ENCODE data around the gene AMOT. TPM values are rescaled to one million over a fixed set of nuclear protein-coding genes. Genes with fewer than 3 reads are reported as not detected.

Gene AMOT
- total and polyA plus RNA-seq, 2 donors (not counting 1 experiment from before 2014, with no cell fraction given) = 0.91 to 5.2 TPM

GRCh38 chrX:112738347-112739033, 102.1 kb downstream of the AMOT start:
- TF ChIP-seq EZH2 (IDR thresholded peaks at IDR 0.05; ENCODE audit: borderline replicate concordance, insufficient read depth, low read depth, low read length, poor library complexity, severe bottlenecking) = no peak
- no peak for TF ChIP-seq CTCF (IDR thresholded peaks at IDR 0.05)
- Histone ChIP-seq H3K27me3 (replicated peaks in 1 of 4; ENCODE audit: control extremely low read depth in 1 of 4, control insufficient read depth in 3 of 4, insufficient read depth in 4 of 4, low read length in 3 of 4) (no peaks in the 10 kb centered on the region), H3K36me3 (replicated peaks in 1 of 2; ENCODE audit: control extremely low read depth in 1 of 2, control insufficient read depth in 1 of 2, extremely low read depth in 1 of 2, insufficient read depth in 2 of 2, low read length in 1 of 2) (no peaks in the 10 kb centered on the region), H3K79me2 (ENCODE audit: control insufficient read depth, insufficient read depth, low read length) (no peaks in the 10 kb centered on the region), H3K27ac (ENCODE audit: low read length in 2 of 2) (no peak overlapping the region), H2AFZ (ENCODE audit: insufficient read depth, low read depth, low read length, poor library complexity, severe bottlenecking) (no peak overlapping the region), H3K4me2 (replicated peaks; ENCODE audit: low read depth, low read length, poor library complexity, severe bottlenecking) (no peak overlapping the region), H3K9me3 (ENCODE audit: control extremely low read depth in 1 of 3, control insufficient read depth in 2 of 3, insufficient read depth in 1 of 3, low read length in 2 of 3) (no peaks in the 10 kb centered on the region), H3K4me3 (ENCODE audit: control extremely low read depth in 1 of 5, extremely low read depth in 1 of 5, insufficient read depth in 1 of 5, low read depth in 2 of 5, low read length in 4 of 5) (no peak overlapping the region), H3K4me1 (ENCODE audit: control insufficient read depth in 2 of 2, insufficient read depth in 2 of 2, low read length in 2 of 2) (peaks cover 6 to 9% of the 10 kb centered on the region in 2 donors), H3K9ac (ENCODE audit: low read length) (no peak overlapping the region), H4K20me1 (ENCODE audit: control insufficient read depth, insufficient read depth, low read length, poor library complexity, severe bottlenecking) (no peaks in the 10 kb centered on the region)
- no peak overlapping the region for H3K27ac Mint-ChIP-seq
- peaks cover 11% of the 10 kb centered on the region for H3K4me1 Mint-ChIP-seq
- no CpG with 5 or more reads among the region's 5 CpGs for WGBS (ENCODE audit: insufficient coverage)
- H3K27me3 Mint-ChIP-seq = no peaks in the 10 kb centered on the region
- DNase-seq (no peak), ATAC-seq (ENCODE audit: low read depth) (no peak)
- H3K4me3 Mint-ChIP-seq = no peak overlapping the region
- no peaks in the 10 kb centered on the region for H3K9me3 Mint-ChIP-seq (ENCODE audit: insufficient read depth)
- ChIA-PET POLR2A (no interaction called here), CTCF (no interaction called here)
- intact Hi-C loops (cut with micrococcal nuclease) = loop anchor here (10.0 kb wide), 1 partner anchor 864 kb away; the partner anchor contains the start of gene TRPC5OS

DNA sequence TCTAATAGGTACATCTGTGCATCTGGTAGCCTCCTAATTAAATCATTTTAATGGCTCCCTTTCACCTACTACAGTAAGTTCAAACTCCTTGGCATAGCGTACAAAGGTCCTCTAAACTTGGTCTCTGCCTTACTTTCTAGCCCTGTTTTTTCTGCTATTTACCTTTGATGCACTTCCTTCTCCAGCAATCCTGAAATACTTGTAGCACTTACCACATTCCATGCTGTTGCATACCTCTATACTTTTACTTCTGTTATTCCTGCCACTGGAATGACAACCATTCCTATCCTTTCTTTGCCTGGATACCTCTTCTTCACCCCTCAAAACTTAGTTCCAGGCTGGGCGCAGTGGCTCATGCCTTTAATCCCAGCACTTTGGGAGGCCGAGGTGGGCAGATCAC, 104.3 kb downstream of the AMOT start:
- no peak overlapping the region for H3K27ac ChIP-seq (ENCODE audit: low read length in 2 of 2)
- intact Hi-C loops (cut with micrococcal nuclease) = loop anchor here (10.0 kb wide), 1 partner anchor 862 kb away; the partner anchor contains the start of gene TRPC5OS
- H3K4me3 ChIP-seq (ENCODE audit: control extremely low read depth in 1 of 5, extremely low read depth in 1 of 5, insufficient read depth in 1 of 5, low read depth in 2 of 5, low read length in 4 of 5) = no peak overlapping the region
- no peaks in the 10 kb centered on the region for H3K9me3 ChIP-seq (ENCODE audit: control extremely low read depth in 1 of 3, control insufficient read depth in 2 of 3, insufficient read depth in 1 of 3, low read length in 2 of 3)
- no peak overlapping the region for H2AFZ ChIP-seq (ENCODE audit: insufficient read depth, low read depth, low read length, poor library complexity, severe bottlenecking)
- no peaks in the 10 kb centered on the region for H3K9me3 Mint-ChIP-seq (ENCODE audit: insufficient read depth)
- WGBS (ENCODE audit: insufficient coverage) = 80% methylated on average over 1 of the region's 3 CpGs
- ATAC-seq (ENCODE audit: low read depth) = no peak
- no peaks in the 10 kb centered on the region for H3K36me3 ChIP-seq (replicated peaks in 1 of 2; ENCODE audit: control extremely low read depth in 1 of 2, control insufficient read depth in 1 of 2, extremely low read depth in 1 of 2, insufficient read depth in 2 of 2, low read length in 1 of 2)
- no peaks in the 10 kb centered on the region for H4K20me1 ChIP-seq (ENCODE audit: control insufficient read depth, insufficient read depth, low read length, poor library complexity, severe bottlenecking)
- H3K9ac ChIP-seq (ENCODE audit: low read length) = no peak overlapping the region
- H3K27me3 ChIP-seq (replicated peaks in 1 of 4; ENCODE audit: control extremely low read depth in 1 of 4, control insufficient read depth in 3 of 4, insufficient read depth in 4 of 4, low read length in 3 of 4) = no peaks in the 10 kb centered on the region
- no peak for DNase-seq
- TF ChIP-seq EZH2 (IDR thresholded peaks at IDR 0.05; ENCODE audit: borderline replicate concordance, insufficient read depth, low read depth, low read length, poor library complexity, severe bottlenecking) (no peak), CTCF (IDR thresholded peaks at IDR 0.05) (no peak)
- peaks cover 6 to 9% of the 10 kb centered on the region in 2 donors for H3K4me1 ChIP-seq (ENCODE audit: control insufficient read depth in 2 of 2, insufficient read depth in 2 of 2, low read length in 2 of 2)
- no peak overlapping the region for H3K4me3 Mint-ChIP-seq
- H3K4me1 Mint-ChIP-seq = peaks cover 13% of the 10 kb centered on the region
- ChIA-PET CTCF (no interaction called here), POLR2A (no interaction called here)
- H3K27ac Mint-ChIP-seq = no peak overlapping the region
- no peaks in the 10 kb centered on the region for H3K79me2 ChIP-seq (ENCODE audit: control insufficient read depth, insufficient read depth, low read length)
- no peaks in the 10 kb centered on the region for H3K27me3 Mint-ChIP-seq
- H3K4me2 ChIP-seq (replicated peaks; ENCODE audit: low read depth, low read length, poor library complexity, severe bottlenecking) = no peak overlapping the region

Data from B cell (primary cell).